Measurements from ENCODE around the gene SYCP2L. TPM values are rescaled to one million over a fixed set of nuclear protein-coding genes. Genes with fewer than 3 reads are reported as not detected.

Gene SYCP2L
- polyA plus RNA-seq, 1 of the 3 experiments (the other 2 are of a cell fraction): 0.82 TPM

- CTCF ChIA-PET: interaction anchor here (1.2 to 2.5 kb wide), 4 partner anchors 8 to 534 kb away, joined by 6 to 14 read pairs (median 8); no protein-coding TSS in a partner anchor
- DNase-seq: peak; percentile 23
- WGBS (ENCODE audit: low lambda C conversion rate): 0% methylated on average over 1 of the region's 1 CpG
Observed at GRCh38 chr6:10962673-10963072, 75.8 kb downstream of the SYCP2L start.

More at GRCh38 chr6:10962673-10963072, 75.8 kb downstream of the SYCP2L start:
- H3K9me2 ChIP-seq: no peaks in the 10 kb centered on the region
- POLR2A ChIA-PET: no interaction called here
- H3F3A ChIP-seq (replicated peaks; ENCODE audit: insufficient read depth): peaks cover 13% of the 10 kb centered on the region
- H3K27ac ChIP-seq (ENCODE audit: low read depth in 2 of 2, low read length in 1 of 2): peak overlapping the region in 1 of 2 experiments; percentile 58; a peak in 3 of 4 replicates
- no peaks in the 10 kb centered on the region for H3K27me3 ChIP-seq (ENCODE audit: insufficient read depth)
- peaks cover 3% of the 10 kb centered on the region in 2 experiments; a peak in 2 of 4 replicates for H3K4me1 ChIP-seq (ENCODE audit: control insufficient read depth in 1 of 2, insufficient read depth in 2 of 2, low read depth in 1 of 2, low read length in 1 of 2)
- peak; percentile 69 for TF ChIP-seq FOSL2 (IDR thresholded peaks at IDR 0.05; ENCODE audit: borderline replicate concordance, low read depth)
- 0 out of 2 replicates have a peak, but pooled peaks have one; percentile 30 for TF ChIP-seq TEAD4 (IDR thresholded peaks at IDR 0.05; ENCODE audit: borderline replicate concordance, insufficient read depth)
- TF ChIP-seq EP300 (IDR thresholded peaks at IDR 0.05; ENCODE audit: borderline replicate concordance in 1 of 2, low read depth in 1 of 2, low read length in 1 of 2): peak; percentile 7 to 55; a peak in 1 of 4 replicates
- TF ChIP-seq FOXJ3 (CRISPR knock-in tag; IDR thresholded peaks at IDR 0.05): no peak
- no peak for TF ChIP-seq REST (IDR thresholded peaks at IDR 0.05; ENCODE audit: low read depth, low read length)
- TF ChIP-seq NFIC (IDR thresholded peaks at IDR 0.05; ENCODE audit: borderline replicate concordance): no peak
- TF ChIP-seq CHD2 (IDR thresholded peaks at IDR 0.05; ENCODE audit: low read length, partially characterized antibody): no peak
- TF ChIP-seq RAD21 (IDR thresholded peaks at IDR 0.05; ENCODE audit: low read length): no peak
- no peak for TF ChIP-seq EZH2phosphoT487 (IDR thresholded peaks at IDR 0.05; ENCODE audit: borderline replicate concordance, low read depth)
- no peak for TF ChIP-seq YY1 (IDR thresholded peaks at IDR 0.05; ENCODE audit: low read depth)
- TF ChIP-seq JUND (IDR thresholded peaks at IDR 0.05): peak; percentile 72
- TF ChIP-seq TCF12 (IDR thresholded peaks at IDR 0.05): peak; percentile 97
- no peak for TF ChIP-seq USF2 (IDR thresholded peaks at IDR 0.05; ENCODE audit: borderline replicate concordance, low read depth, low read length)
- no peak for TF ChIP-seq IRF3 (IDR thresholded peaks at IDR 0.05; ENCODE audit: low read depth, low read length)
- TF ChIP-seq PBX3 (IDR thresholded peaks at IDR 0.05): peak; percentile 63
- no peak for TF ChIP-seq FOXM1 (IDR thresholded peaks at IDR 0.05; ENCODE audit: low read depth)
- TF ChIP-seq RCOR1 (IDR thresholded peaks at IDR 0.05; ENCODE audit: low read length): peak; percentile 66
- peak; percentile 68; the same call in 1 of the 2 replicates for TF ChIP-seq POLR2AphosphoS5 (IDR thresholded peaks at IDR 0.05; ENCODE audit: low read depth, low read length)
- H3K4me3 ChIP-seq (ENCODE audit: low read depth in 2 of 2, low read length in 1 of 2): no peak overlapping the region
- H2AFZ ChIP-seq (ENCODE audit: low read depth): no peak overlapping the region
- H3K79me2 ChIP-seq (ENCODE audit: insufficient read depth): no peaks in the 10 kb centered on the region
- peak overlapping the region; percentile 31; the same call in 1 of the 2 replicates for H3K4me2 ChIP-seq
- H3K9ac ChIP-seq: no peak overlapping the region
- no peaks in the 10 kb centered on the region for H4K20me1 ChIP-seq (ENCODE audit: insufficient read depth)
- peaks cover 12% of the 10 kb centered on the region for H3K9me3 ChIP-seq
- peaks cover 0 to 8% of the 10 kb centered on the region in 2 experiments for H3K36me3 ChIP-seq (replicated peaks in 1 of 2; ENCODE audit: control insufficient read depth in 1 of 2, insufficient read depth in 2 of 2, low read length in 1 of 2)

Measured in SK-N-SH (cell line).